HepG2 (cell line): ENCODE measurements around the gene LPAR1.

ENCODE experiments used
- CTCF ChIP-seq: sonication (generic); formaldehyde crosslinking; IDR thresholded peaks from 2 replicates; pipeline ENCODE4 v1.5.0; 2020; ENCODE audit warnings: mild to moderate bottlenecking, missing genetic modification reagents, moderate library complexity
- TBP ChIP-seq: sonication (generic); formaldehyde crosslinking; IDR thresholded peaks from 2 replicates; pipeline ENCODE4 v1.5.0; 2020; ENCODE audit warnings: missing genetic modification reagents
- ZNF557 ChIP-seq: sonication (generic); formaldehyde crosslinking; IDR thresholded peaks from 2 replicates; pipeline ENCODE4 v1.4.0; 2020; ENCODE audit warnings: missing genetic modification reagents
- ZNF883 ChIP-seq: sonication (generic); formaldehyde crosslinking; IDR thresholded peaks from 2 replicates; pipeline ENCODE4 v1.5.1; 2020; ENCODE audit warnings: mild to moderate bottlenecking, missing genetic modification reagents; ENCODE audit errors: not compliant biosample characterization
- TF ChIP-seq, protein P1 (sequence below): sonication (generic); formaldehyde crosslinking; IDR thresholded peaks from 2 replicates; pipeline ENCODE4 v1.4.0; 2020; ENCODE audit warnings: missing genetic modification reagents, borderline replicate concordance

DNA sequence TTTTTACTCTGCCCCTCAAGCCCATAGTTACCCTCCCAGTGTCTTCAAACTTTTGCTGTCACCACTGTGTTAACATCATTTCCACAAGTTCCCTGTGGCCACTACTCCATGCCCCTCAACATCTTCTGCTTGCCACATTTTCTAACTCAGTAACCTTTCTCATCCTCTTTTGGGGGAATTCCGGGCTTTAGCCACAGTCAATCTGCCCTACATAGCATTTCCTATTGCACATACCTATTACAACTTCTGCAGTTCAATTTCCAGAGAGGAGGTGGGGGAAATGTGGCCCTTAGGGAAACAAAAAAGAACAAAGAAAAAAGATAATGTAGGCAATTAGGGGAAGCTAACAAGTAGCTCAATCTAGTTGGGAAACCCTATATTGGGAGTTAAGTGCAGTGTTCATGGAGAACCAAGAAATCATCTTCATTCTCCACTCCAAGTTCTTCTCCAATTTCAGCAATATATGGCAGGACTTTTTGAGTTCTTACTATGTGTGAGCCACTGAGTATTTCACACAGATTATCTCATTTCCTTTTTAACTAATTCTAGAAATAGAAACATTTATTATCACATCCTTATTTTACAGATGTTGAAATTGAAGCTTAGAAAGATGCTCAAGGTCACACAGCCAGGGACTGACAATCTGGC is 40.2 kb upstream of the LPAR1 start:
- TF ChIP-seq, protein P1, sequence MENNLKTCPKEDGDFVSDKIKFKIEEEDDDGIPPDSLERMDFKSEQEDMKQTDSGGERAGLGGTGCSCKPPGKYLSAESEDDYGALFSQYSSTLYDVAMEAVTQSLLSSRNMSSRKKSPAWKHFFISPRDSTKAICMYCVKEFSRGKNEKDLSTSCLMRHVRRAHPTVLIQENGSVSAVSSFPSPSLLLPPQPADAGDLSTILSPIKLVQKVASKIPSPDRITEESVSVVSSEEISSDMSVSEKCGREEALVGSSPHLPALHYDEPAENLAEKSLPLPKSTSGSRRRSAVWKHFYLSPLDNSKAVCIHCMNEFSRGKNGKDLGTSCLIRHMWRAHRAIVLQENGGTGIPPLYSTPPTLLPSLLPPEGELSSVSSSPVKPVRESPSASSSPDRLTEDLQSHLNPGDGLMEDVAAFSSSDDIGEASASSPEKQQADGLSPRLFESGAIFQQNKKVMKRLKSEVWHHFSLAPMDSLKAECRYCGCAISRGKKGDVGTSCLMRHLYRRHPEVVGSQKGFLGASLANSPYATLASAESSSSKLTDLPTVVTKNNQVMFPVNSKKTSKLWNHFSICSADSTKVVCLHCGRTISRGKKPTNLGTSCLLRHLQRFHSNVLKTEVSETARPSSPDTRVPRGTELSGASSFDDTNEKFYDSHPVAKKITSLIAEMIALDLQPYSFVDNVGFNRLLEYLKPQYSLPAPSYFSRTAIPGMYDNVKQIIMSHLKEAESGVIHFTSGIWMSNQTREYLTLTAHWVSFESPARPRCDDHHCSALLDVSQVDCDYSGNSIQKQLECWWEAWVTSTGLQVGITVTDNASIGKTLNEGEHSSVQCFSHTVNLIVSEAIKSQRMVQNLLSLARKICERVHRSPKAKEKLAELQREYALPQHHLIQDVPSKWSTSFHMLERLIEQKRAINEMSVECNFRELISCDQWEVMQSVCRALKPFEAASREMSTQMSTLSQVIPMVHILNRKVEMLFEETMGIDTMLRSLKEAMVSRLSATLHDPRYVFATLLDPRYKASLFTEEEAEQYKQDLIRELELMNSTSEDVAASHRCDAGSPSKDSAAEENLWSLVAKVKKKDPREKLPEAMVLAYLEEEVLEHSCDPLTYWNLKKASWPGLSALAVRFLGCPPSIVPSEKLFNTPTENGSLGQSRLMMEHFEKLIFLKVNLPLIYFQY = no peak
- TF ChIP-seq CTCF (no peak), ZNF883 (CRISPR knock-in tag) (no peak), TBP (CRISPR knock-in tag) (no peak), ZNF557 (CRISPR knock-in tag) (no peak)
